ENCODE data around the gene VASN. TPM values are rescaled to one million over a fixed set of nuclear protein-coding genes. Genes with fewer than 3 reads are reported as not detected.

The VASN gene
- total and polyA plus RNA-seq, 8 donors, result 3.7 to 25.6 (median 10.9) TPM

DNA sequence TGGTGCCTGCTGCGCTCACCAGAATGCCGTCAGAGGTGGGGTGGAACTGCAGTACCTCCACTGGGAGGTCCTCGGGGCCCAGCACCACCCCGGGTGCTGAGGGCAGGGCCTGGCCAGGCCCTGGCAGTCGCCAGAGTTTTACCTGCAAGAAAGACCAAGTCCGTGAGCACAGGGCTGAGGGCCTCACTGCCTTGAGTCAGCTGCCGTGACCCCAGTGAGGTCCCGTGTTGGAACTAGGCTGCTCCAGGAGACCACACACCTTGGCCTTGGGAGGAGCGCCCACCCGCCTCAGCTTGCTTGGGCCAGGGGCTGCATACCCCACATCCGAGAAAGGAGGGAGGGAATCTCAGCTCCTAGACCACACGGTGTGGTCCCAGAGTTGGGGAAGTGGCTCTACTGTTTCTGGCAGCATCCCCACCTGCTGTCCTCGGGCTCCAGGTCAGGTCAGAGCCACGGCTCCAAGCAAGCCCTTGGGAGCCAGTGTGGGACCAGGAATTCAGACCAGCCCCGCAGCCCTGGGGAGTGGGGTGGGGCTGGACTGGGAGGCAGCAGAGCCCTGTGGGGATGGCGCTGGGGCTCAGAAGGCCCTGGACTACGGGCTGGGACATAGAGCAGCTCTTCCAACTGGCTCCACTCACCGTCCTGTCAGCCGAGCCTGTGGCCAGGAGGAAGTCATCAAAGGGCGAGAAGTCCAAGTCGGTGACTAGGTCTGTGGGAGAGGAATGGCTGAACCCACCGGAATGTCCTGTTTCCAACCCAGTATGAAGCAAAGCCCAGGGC, 36.1 kb downstream of the VASN start:
- intact Hi-C loops (cut with DNase I; ENCODE audit: low total_unique reads), result no loop called here
- DNase-seq, result peak in 1 of 2 donors; percentile 26
- WGBS, 5 donors, result 71 to 88% (median 87%) methylated on average over 11 to 22 of the region's 22 CpGs

DNA sequence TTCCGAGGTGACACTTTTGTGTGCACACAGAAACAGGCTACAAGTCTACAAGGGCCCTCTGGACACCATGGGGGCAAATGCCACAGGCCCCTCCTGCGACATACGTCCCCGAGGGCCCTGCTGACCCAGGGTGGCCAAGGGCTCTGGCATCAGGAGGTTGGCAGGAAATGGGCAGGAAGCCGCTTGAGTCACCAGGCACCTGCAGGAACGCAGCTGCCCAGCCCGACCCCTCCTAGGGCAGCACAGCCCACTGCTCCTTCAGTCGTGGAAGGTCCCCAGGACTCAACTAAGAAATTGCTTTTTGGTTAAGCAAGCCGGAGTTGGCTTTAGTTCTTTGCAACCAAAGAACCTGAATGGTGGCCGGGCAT, 36.7 kb downstream of the VASN start:
- H3K9me3 ChIP-seq, result no peaks in the 10 kb centered on the region
- no peaks in the 10 kb centered on the region for H3K27me3 ChIP-seq
- peak overlapping the region in 1 of 5 donors; percentile 28 for H3K27ac ChIP-seq
- TF ChIP-seq EP300 (IDR thresholded peaks at IDR 0.05) (no peak), POLR2A (IDR thresholded peaks at IDR 0.05) (no peak), POLR2AphosphoS5 (IDR thresholded peaks at IDR 0.05) (no peak)
- TF ChIP-seq, protein P1, sequence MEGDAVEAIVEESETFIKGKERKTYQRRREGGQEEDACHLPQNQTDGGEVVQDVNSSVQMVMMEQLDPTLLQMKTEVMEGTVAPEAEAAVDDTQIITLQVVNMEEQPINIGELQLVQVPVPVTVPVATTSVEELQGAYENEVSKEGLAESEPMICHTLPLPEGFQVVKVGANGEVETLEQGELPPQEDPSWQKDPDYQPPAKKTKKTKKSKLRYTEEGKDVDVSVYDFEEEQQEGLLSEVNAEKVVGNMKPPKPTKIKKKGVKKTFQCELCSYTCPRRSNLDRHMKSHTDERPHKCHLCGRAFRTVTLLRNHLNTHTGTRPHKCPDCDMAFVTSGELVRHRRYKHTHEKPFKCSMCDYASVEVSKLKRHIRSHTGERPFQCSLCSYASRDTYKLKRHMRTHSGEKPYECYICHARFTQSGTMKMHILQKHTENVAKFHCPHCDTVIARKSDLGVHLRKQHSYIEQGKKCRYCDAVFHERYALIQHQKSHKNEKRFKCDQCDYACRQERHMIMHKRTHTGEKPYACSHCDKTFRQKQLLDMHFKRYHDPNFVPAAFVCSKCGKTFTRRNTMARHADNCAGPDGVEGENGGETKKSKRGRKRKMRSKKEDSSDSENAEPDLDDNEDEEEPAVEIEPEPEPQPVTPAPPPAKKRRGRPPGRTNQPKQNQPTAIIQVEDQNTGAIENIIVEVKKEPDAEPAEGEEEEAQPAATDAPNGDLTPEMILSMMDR (IDR thresholded peaks at IDR 0.05), result no peak
- 85 to 95% (median 87%) methylated on average over 10 of the region's 10 CpGs for WGBS, 5 donors
- H3K36me3 ChIP-seq, result peaks cover 32 to 89% (median 79%) of the 10 kb centered on the region in 4 donors
- no peak overlapping the region for H3K4me3 ChIP-seq
- DNase-seq, result no peak
- H3K4me1 ChIP-seq, result peaks cover 14 to 54% (median 29%) of the 10 kb centered on the region in 4 donors
- intact Hi-C loops (cut with DNase I; ENCODE audit: low total_unique reads), result no loop called here

More for the DNA sequence above, 36.1 kb downstream of the VASN start:
- peaks cover 14 to 50% (median 27%) of the 10 kb centered on the region in 4 donors for H3K4me1 ChIP-seq
- peak overlapping the region in 1 of 5 donors; percentile 28 for H3K27ac ChIP-seq
- no peak for TF ChIP-seq EP300 (IDR thresholded peaks at IDR 0.05)
- peak in 1 of 3 donors; percentile 20 for TF ChIP-seq POLR2AphosphoS5 (IDR thresholded peaks at IDR 0.05)
- no peak for TF ChIP-seq POLR2A (IDR thresholded peaks at IDR 0.05)
- TF ChIP-seq, protein P1 (IDR thresholded peaks at IDR 0.05), result no peak
- peaks cover 35 to 90% (median 81%) of the 10 kb centered on the region in 4 donors for H3K36me3 ChIP-seq
- H3K4me3 ChIP-seq, result no peak overlapping the region
- no peaks in the 10 kb centered on the region for H3K27me3 ChIP-seq
- no peaks in the 10 kb centered on the region for H3K9me3 ChIP-seq

DNA sequence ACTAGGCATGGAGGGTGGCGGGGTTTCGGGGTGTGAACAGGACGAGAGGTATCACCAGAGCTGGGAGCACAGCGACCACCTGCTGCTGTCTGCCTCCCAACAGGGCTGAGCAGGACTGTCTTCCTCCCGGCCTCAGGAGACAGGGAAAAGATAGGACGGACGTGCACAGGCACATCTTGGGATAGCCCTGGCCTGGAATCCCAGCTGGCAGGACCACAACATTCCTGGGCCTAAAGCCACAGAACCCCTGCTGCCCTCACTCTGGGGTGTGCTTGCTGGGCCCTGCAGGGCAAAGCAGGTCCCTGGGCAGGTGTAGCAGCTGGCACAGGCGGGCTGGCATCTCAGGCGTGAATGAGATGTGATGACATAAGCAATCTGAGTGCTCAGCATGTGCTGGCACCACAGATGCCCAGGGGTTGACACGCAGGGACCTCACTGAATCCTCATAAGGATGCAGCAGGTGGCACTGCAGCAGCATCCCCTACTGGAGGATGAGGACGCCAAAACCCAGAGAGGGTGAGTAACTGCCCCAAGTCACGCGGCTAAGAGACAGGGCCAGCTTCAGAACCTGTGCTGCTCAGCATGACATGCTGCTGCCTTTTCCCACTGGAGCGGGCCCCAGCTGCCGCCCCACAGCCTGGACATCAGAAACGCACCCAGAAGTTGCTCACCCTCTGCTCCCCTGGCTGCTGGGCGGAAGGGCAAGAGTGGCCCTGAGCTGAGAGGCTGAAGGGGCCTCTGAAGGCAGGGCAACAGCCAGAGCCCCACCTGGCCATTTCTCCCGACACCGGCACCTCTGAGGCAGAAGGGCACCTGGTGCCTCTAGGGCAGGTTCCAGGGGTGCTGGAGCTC, 37.7 kb downstream of the VASN start:
- peak in 1 of 2 donors; percentile 25 for DNase-seq
- intact Hi-C loops (cut with DNase I; ENCODE audit: low total_unique reads), result no loop called here
- TF ChIP-seq, protein P1 (IDR thresholded peaks at IDR 0.05), result no peak
- TF ChIP-seq EP300 (IDR thresholded peaks at IDR 0.05) (no peak), POLR2A (IDR thresholded peaks at IDR 0.05) (no peak), POLR2AphosphoS5 (IDR thresholded peaks at IDR 0.05) (no peak)
- Histone ChIP-seq H3K4me1 (peaks cover 18 to 64% (median 34%) of the 10 kb centered on the region in 4 donors), H3K9me3 (no peaks in the 10 kb centered on the region), H3K27ac (no peak overlapping the region), H3K36me3 (peaks cover 32 to 79% (median 69%) of the 10 kb centered on the region in 4 donors), H3K4me3 (no peak overlapping the region), H3K27me3 (no peaks in the 10 kb centered on the region)
- WGBS, 5 donors, result 86 to 96% (median 90%) methylated on average over 7 to 19 of the region's 19 CpGs

DNA sequence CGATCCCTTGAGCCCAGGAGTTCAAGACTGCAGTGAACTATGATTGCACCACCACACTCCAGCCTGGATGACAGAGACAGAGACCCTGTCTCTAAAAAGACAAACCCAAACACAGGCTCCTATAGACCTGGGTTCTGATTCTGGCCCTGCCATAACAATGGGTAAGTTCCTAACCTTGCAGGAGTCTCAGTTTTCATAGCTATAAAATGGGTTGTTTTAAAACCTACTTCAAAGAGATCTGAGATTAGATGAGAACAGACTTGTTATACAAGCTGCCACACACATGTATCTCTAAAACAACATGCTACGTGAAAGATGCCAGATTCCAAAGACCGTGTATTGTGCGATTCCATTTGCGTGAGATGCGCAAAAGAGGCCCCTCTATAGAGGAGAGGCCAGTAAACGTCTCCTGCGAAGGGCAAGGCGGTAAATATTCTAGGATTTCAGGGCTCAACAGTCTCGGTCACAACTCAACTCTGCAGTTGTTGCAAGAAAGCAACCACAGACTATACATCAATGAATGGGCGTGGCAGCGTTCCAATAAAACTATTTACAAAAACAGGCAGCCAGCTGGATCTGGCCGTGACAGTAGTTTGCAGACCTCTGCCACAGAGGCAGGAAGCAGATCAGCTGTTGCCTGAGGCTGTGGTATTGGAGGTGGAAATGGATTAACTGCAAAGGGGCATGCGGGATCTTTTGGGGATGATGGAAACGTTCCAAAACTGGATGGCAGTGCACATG, 38.9 kb downstream of the VASN start:
- Histone ChIP-seq H3K27ac (peak overlapping the region in 4 of 5 donors; percentile 37 to 61 (median 51)), H3K27me3 (no peaks in the 10 kb centered on the region), H3K9me3 (no peaks in the 10 kb centered on the region), H3K4me3 (no peak overlapping the region), H3K36me3 (peaks cover 22 to 67% (median 57%) of the 10 kb centered on the region in 4 donors), H3K4me1 (peaks cover 30 to 76% (median 44%) of the 10 kb centered on the region in 4 donors)
- TF ChIP-seq POLR2AphosphoS5 (IDR thresholded peaks at IDR 0.05), result peak in 2 of 3 donors; percentile 37 to 54
- TF ChIP-seq, protein P1 (IDR thresholded peaks at IDR 0.05), result no peak
- WGBS, 5 donors, result 36 to 62% (median 47%) methylated on average over 15 of the region's 15 CpGs
- DNase-seq, result peak; percentile 70 to 91
- intact Hi-C loops (cut with DNase I; ENCODE audit: low total_unique reads), result no loop called here
